Measurements from ENCODE around the gene TANGO6.
"Not testable (repeated sequence)": the region's sequence is repeated elsewhere in the genome, so short reads cannot be mapped to it uniquely, and the experiment has no call there.

Gene TANGO6

GRCh38 chr16:68843482-68844210 lies at the start of gene TANGO6:
Gene TANGO6 (plus strand): TSS chr16:68843531. CDS start chr16:68843618, 87 bp downstream.
- peak; percentile 93 for DNase-seq

GRCh38 chr16:68798398-68798797 lies 44.9 kb upstream of the TANGO6 start:
- DNase-seq: no peak

- peak; percentile 91 for DNase-seq
Measured at GRCh38 chr16:68800257-68800875, 43.0 kb upstream of the TANGO6 start.

- no peak for DNase-seq
Measured at GRCh38 chr16:68802190-68802589, 41.1 kb upstream of the TANGO6 start.

- no peak for DNase-seq
Measured at GRCh38 chr16:68806422-68806821, 36.9 kb upstream of the TANGO6 start.

- DNase-seq: no peak
Measured at GRCh38 chr16:68806981-68807380, 36.4 kb upstream of the TANGO6 start.

- no peak for DNase-seq
Measured at GRCh38 chr16:68814516-68814915, 28.8 kb upstream of the TANGO6 start.

GRCh38 chr16:68823401-68824135 lies 19.8 kb upstream of the TANGO6 start:
- peak; percentile 84 for DNase-seq

- DNase-seq: no peak
Measured at GRCh38 chr16:68825427-68825826, 17.9 kb upstream of the TANGO6 start.

- no peak for DNase-seq
Measured at GRCh38 chr16:68826652-68827051, 16.7 kb upstream of the TANGO6 start.

GRCh38 chr16:68833251-68833650 lies 10.1 kb upstream of the TANGO6 start:
- DNase-seq: peak; percentile 12

GRCh38 chr16:68834550-68834949 lies 8.8 kb upstream of the TANGO6 start:
- DNase-seq: no peak

GRCh38 chr16:68835970-68836369 lies 7.4 kb upstream of the TANGO6 start:
- DNase-seq: no peak

GRCh38 chr16:68839831-68840230 lies 3.5 kb upstream of the TANGO6 start:
- DNase-seq: no peak

GRCh38 chr16:68842964-68843481 lies 308 bp upstream of the TANGO6 start:
- not testable (repeated sequence) for DNase-seq

- DNase-seq: no peak
Measured at GRCh38 chr16:68844211-68844564, 857 bp downstream of the TANGO6 start.

GRCh38 chr16:68848786-68849185 lies 5.5 kb downstream of the TANGO6 start:
- no peak for DNase-seq

GRCh38 chr16:68850481-68850880 lies 7.2 kb downstream of the TANGO6 start:
- no peak for DNase-seq

GRCh38 chr16:68851601-68852000 lies 8.3 kb downstream of the TANGO6 start:
- no peak for DNase-seq

GRCh38 chr16:68857479-68857878 lies 14.1 kb downstream of the TANGO6 start:
- no peak for DNase-seq

- DNase-seq: no peak
Measured at GRCh38 chr16:68859828-68860227, 16.5 kb downstream of the TANGO6 start.

GRCh38 chr16:68860978-68861892 lies 17.9 kb downstream of the TANGO6 start:
- no peak for DNase-seq

- no peak for DNase-seq
Measured at GRCh38 chr16:68866933-68867332, 23.6 kb downstream of the TANGO6 start.

Data from islet precursor cell (in vitro differentiated cells).